ENCODE results near the gene C1QTNF9B.
"Not testable (repeated sequence)": the region's sequence is repeated elsewhere in the genome, so short reads cannot be mapped to it uniquely, and the experiment has no call there.

Gene C1QTNF9B

GRCh38 chr13:23897452-23897919 is at the start of gene C1QTNF9B:
TSS of gene C1QTNF9B (minus strand) at chr13:23897502.
- not testable (repeated sequence) for DNase-seq (ENCODE audit: low spot score)

DNA sequence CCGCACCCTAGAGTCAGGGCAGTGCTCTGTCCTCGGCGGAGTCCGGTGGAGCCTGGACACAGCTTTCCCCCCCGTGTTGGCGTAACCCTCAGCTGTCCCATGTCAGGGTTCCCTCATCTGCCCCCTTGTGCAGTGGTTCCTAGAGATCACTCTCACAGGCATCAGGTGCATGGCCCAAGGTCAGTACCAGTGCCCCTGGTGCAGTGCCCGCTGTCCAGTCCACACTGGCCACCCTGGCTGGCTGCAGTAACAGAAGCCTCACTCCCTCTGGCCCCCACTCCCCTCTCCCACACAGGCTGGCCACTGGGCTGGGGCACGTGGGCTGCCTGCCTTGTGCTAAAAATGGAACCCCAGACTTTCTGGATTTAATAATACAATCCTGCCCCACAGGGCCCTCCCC is 49.6 kb upstream of the C1QTNF9B start:
- no peak for DNase-seq (ENCODE audit: low spot score)

DNA sequence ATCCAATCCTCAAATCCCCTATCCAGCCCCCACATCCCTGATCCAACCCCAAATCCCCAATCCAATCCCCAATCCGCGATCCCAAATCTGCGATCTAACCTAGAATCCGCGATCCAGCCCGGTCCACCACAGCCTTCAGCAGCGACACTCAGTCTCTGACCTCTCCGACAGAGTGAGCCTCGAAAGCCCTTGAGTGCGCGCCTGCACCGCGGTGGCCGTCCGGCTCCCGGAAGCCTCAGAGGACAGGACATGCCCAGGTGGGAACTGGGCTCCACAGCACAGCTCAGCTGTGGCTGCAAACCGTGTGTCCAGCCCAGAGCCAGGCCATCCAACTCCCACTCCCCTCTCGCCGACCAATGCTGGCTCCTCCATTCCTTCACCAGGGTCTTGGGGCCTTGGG is 48.8 kb upstream of the C1QTNF9B start:
- DNase-seq (ENCODE audit: low spot score) = no peak

DNA sequence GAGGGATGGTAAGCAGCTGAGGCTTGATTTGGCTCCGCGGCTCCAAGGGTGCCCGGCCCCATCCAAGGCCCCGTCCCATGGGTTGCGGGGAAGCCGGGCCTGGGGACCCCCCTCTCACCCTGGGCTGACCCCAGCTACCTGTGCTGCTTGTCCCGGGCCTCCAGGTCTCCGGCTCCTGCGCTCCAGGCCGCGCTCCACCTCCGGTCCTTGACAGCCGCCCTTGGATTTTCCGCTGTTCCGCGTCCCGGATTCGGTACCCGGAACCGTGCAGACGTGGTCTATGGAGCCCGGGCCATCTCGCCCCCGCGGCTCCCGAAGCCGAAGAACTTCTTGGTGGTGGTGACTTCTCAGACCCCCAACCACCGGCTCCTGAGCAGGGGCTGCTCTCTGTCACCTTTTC is 48.3 kb upstream of the C1QTNF9B start:
- DNase-seq (ENCODE audit: low spot score) = no peak

GRCh38 chr13:23941211-23941610 is 43.9 kb upstream of the C1QTNF9B start:
- no peak for DNase-seq (ENCODE audit: low spot score)

GRCh38 chr13:23939666-23940065 is 42.4 kb upstream of the C1QTNF9B start:
- DNase-seq (ENCODE audit: low spot score) = not testable (repeated sequence)

- DNase-seq (ENCODE audit: low spot score) = no peak
These were observed 37.2 kb upstream of the C1QTNF9B start for GRCh38 chr13:23934520-23934919.

DNA sequence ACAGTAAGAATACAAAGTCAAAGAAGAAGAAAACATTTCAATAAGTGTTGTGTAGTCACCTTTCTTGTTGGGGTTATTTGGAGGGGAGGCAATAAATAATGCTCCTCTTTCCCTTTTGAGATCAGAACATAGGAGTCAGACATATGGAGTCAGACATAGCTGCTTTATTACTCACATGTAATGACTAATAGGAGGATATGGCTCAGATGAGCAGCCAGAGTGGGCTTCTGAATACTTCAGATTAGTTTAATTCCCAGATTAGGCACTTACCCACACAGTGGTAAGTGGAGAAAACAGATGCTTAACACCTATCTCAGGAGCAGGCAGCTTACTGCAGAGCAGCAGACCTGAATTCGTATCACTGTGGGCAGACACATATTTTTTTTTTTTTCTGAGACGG is 31.7 kb upstream of the C1QTNF9B start:
- DNase-seq (ENCODE audit: low spot score) = peak; percentile 81

GRCh38 chr13:23923031-23923430 is 25.7 kb upstream of the C1QTNF9B start:
- no peak for DNase-seq (ENCODE audit: low spot score)

DNA sequence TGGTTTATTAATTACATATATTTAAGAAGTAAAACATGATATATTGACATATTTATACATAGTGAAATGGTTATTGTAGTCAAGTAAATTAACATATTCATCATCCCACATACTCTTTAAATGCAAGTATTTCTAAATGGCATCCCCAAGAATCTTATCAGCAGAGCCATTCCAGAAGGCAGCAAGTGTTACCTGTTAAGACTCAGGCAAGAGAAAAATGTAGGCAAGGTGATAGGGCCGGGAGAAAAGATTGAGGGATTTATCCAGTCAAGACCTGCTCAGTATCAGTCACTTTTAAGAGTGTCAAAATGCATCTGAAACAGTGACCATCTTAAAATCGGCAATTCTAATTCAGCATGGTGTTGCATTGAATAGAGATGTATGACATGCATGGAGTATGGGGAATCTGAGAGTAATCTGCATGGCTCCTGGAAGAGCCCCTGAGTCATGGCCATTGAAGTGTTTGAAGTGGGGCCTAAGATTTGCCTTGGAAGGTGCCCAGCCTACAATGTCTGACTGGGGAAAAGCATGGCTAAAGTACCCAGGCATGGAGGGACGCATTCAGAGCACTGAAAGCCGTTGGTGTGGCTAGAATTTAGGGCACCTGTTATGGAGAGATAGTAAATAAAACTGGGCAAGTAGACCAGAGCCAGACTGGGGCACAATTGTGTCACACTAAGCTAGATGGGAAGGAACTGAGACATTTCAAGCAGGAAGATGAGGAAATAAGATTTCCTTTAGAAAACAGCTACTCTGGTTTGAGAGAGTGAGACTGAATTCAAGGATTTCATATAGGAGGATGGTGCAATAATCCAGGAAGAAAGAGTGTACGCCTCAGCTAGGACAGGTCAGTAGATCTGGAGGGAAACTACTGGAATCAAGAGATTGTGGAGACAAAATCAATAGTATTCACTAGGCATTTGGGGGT is 25.0 kb upstream of the C1QTNF9B start:
- DNase-seq (ENCODE audit: low spot score) = peak; percentile 62

DNA sequence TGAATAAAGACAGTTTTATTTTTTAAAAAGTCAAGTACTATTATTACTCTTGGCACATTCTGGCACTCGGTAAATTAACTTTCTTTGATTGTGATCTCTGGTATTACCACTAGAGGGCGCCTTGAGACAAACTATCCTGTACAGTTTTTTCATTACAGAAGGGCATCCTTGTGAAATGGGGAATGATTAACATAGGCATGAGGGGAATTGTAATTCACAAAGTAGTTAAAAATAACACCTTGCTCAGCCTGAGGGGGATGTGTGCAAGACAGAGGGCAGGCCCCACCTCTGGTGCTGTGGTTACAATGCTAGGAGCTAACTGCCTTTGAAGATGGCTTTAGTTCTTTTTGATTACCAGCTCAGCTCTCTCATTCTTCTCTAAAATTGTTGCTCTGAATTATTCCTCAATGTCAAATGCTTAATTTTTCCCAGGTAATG is 24.2 kb upstream of the C1QTNF9B start:
- DNase-seq (ENCODE audit: low spot score) = peak; percentile 87

GRCh38 chr13:23919006-23919405 is 21.7 kb upstream of the C1QTNF9B start:
- no peak for DNase-seq (ENCODE audit: low spot score)

DNA sequence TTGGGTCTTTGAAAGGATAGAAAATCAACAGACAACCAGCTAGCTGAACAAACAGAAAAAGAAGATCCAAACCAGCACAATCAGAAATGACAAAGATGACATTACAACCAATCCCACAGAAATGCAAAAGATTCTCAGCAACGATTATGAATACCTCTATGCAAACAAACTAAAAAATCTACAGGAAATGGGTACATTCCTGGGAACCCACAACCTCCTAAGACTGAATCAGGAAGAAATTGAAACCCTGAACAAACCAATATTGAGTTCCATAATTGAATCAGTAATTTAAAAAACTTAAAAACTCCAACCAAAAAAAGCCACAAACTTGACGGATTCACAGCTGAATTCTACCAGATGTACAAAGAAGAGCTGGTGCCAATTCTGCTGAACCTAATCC is 20.9 kb upstream of the C1QTNF9B start:
- peak; percentile 13 for DNase-seq (ENCODE audit: low spot score)

- peak; percentile 24 for DNase-seq (ENCODE audit: low spot score)
These were observed 18.0 kb upstream of the C1QTNF9B start for GRCh38 chr13:23915308-23915707.

- no peak for DNase-seq (ENCODE audit: low spot score)
These were observed 15.2 kb upstream of the C1QTNF9B start for GRCh38 chr13:23912469-23912868.

- no peak for DNase-seq (ENCODE audit: low spot score)
These were observed 12.3 kb upstream of the C1QTNF9B start for GRCh38 chr13:23909606-23910005.

GRCh38 chr13:23905766-23906165 is 8.5 kb upstream of the C1QTNF9B start:
- no peak for DNase-seq (ENCODE audit: low spot score)

DNA sequence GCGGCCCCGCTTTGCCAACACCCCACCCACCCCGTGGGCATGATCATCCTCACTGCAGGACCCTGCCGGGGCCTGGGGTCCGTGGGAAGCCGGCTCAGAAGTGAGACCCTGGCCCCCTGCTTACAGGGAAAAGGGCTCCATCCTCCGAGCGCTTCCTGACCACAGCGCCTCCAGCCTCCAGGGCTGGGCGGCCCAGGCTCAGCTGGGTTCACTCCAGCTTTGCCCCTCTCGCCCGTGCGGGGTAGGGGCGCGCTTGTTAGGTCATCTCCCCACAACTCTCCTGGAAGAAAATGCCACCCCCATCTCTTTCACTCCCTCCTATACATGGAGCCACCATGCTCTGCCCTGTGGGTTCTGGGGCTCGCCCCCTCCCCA is 6.6 kb upstream of the C1QTNF9B start:
- DNase-seq (ENCODE audit: low spot score) = no peak

DNA sequence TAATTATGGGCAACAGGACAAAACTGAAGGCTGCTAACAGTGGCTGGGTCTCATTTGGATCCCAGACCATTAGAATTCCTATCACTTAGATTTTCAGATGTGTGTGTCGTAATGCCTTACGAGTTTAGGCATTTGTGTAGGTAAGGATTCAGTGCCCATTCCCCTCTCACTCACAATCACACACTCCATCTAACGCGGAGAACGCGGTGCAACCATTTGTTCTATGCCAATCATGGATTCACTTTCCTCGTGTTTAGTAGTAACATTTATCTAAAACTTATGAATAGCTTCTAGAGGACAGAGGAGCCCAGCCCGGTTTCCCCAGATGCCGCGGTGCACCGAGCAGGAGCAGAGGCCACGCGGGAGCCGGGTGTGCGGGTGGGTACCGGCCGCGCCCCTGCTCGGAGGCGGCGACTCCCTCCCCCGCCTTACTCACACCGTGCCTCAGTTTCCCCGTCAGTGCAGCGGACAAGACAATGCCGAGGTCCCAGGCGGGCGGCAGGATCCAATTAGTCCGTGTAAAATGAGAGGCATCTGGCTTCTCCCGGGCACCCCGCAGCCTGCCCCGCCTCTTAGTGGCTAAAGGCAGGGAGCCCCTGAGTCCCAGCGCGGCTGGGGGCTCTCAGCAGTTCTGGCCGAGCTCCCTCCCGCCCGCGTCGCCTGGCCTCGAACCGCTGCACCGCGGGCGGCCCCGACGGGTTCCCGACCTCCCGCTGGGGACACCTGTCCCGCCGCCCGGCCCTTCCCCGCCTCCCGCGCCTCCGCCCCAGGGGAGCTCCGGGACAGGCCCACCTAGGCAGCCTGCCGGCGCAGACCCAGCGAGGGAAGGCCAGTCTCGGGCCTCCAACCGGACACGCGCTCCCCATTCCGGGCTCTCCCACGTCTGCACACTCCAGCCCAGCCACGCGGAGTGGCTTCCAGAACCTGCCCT is 5.9 kb upstream of the C1QTNF9B start:
- DNase-seq (ENCODE audit: low spot score) = no peak

- no peak for DNase-seq (ENCODE audit: low spot score)
These were observed 4.1 kb upstream of the C1QTNF9B start for GRCh38 chr13:23901365-23901764.

GRCh38 chr13:23899555-23899954 is 2.3 kb upstream of the C1QTNF9B start:
- DNase-seq (ENCODE audit: low spot score) = peak; percentile 46

DNA sequence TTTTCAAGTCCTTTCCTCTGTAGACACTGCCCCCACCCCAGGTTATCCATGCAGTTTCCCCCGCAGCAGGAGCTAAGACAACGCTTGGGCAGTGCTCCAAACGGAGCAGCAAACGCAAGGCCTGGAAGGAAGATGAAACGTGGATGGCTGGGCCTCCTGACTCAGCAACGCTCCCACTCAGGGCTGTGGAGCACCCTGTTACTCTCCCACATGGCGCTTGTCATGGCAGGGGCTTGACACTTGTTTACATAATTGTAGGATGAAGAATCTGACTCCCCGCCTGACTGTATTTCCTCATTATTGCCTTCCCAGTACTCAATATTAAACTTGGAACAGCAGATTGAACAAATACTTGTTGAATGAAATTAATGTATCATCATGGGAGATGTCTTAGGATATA is 799 bp upstream of the C1QTNF9B start:
- DNase-seq (ENCODE audit: low spot score) = no peak

DNA sequence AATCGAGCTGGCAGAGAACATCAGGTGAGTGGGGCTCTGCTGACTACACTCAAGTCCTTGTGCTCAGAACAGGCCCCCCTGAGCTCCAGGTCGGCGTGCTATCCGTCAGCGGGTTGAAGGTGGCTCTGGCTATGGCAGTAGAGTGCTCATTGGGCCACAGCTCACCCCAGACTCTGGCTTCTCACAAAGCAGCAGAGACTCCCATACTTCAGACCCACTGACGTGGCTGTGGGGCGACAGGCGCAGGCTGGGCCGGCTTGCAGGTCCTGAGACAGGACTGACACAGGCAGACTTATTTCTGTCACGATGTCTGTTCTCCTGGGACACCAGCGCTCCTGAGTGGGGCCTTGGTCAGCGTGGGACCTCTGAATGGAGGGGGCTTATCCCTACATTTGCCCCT is 2.6 kb downstream of the C1QTNF9B start:
- not testable (repeated sequence) for DNase-seq (ENCODE audit: low spot score)

Data from kidney tubule cell (primary cell).